ENCODE results near the gene ABCC1.
"Not testable (repeated sequence)": the region's sequence is repeated elsewhere in the genome, so short reads cannot be mapped to it uniquely, and the experiment has no call there.

The ABCC1 gene

DNA sequence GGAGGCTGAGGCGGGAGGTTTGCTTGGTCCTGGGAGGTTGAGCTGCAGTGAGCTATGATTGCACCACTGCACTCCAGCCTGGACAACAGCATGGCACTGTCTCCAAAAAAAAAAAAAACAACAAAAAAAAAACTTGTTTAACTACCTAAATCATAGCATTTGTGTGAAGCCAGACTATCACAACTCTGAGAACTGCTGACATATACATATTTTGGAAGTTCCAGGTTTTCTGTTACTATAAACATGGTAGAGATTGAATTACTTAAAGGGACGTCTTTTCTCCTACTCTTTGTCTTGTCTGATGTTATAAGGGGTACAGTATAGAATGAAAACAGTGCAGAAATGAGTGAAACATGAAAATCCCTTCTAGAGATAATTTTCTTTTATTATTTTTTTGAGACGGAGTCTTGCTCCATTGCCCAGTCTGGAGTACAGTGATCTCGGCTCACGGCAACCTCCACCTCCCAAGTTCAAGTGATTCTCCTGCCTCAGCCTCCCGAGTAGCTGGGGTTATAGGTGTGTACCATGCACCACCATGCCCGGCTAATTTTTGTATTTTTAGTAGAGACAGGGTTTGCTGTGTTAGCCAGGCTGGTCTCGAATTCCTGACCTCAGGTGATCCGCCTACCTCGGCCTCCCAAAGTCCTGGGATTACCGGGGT is 18.4 kb downstream of the ABCC1 start:
- no peak for DNase-seq (ENCODE audit: low read depth in 2 of 2)

DNA sequence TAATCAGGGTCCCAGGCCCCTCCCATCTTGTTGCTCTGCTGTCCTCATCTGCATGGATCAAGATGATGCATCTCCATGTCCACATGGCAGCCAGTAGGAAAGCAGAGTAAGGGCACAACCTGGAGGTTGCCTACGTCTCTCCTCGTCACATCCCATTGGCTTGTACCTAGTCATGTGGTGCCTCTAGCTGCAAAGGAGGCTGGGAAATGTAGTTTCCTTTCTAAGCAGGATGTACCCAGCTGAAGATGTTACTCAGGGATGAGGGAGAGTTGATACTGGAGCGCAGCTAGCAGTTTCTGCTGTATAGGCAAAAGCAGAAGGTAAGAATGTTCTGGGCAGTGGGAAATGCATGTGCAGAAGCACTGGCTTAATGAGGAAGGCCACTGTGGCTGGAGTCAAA is 20.8 kb downstream of the ABCC1 start:
- DNase-seq (ENCODE audit: low read depth in 2 of 2), result no peak

DNA sequence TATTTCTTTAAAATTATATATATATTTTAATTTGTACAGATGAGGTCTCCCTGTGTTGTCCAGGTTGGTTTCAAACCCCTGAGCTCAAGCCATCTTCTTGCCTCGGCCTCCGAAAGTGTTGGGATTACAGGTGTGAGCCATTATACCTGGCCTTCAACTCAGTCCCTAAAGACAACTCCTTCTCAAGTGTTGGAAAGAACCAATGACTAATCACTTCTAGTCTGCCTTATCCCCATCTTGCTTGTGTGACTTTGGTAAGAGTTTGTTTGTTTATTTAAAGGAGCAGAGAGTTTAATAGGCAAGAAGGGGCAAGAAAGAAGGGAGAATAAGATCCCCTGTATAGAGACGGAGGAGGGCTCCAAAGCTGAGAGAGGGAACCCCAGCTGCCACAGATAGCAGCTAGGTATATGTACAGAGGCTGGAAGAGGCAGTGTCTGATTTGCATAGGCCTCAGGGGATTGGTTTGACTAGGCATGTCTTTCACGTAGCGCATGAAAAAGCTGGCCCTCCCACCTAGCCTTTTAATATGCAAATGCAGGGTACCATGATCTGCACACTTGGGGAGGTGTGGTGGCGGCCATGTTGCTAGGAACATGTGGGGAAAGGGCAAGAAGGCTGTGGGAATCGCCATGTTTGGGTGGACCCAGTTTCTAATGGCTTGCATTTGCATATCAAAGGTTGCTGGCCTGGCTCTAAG is 21.5 kb downstream of the ABCC1 start:
- no peak for DNase-seq (ENCODE audit: low read depth in 2 of 2)

DNA sequence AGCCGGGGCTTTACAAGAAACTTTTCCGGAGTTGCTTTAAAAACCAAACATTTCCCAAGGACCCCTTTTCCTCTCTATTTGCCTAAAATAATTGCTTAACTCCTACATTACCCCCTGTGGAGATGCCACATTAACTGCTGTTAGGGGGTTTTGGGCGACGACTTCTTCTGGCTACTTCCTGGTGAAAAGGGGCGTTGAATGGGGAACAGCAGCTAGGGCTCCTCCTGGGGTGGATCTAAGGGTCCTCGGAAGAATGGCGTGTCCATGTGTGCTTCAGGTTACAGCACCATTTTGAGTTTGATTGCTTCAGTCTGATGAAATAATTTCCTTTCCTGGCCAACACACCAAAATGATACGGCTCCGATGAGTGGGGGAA is 22.0 kb downstream of the ABCC1 start:
- no peak for DNase-seq (ENCODE audit: low read depth in 2 of 2)

DNA sequence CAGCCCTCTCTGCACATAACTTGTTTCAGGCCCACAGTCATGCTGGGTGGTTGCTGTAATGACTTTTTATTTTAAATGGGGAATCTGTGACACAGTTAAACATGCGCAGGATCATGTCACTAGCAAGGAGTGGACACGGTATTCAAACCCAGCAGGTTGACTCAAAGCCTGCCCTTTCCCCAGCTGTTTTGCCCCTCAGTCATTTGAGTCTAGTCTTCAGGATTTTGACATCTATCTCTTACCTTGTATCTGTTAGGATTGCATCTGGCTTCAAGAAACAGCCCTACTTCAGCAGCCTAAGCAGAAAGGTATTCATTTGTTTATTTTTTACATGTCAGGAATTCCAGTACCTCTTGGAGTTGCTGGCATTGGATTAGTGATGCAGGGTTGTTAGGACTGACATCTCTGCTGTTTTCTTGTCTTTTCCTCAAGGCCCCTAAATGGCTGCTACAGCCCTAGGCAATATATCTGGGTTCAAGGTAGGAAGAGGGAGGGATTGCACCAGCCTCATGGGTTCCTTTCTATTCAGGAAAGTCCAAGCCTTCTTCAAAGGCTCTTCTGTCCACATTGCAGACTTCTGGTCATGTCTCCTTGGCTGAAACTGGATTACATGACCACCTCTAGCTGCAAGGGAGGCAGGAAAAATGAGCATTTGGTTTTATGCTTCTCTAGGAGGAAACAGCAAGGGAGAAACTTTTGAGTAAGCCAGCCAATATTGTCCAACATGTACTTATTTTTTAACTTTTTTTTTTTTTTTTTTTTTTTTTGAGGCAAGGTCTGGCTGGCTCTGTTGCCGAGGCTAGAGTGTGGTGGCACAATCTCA is 22.8 kb downstream of the ABCC1 start:
- DNase-seq (ENCODE audit: low read depth in 2 of 2), result no peak

DNA sequence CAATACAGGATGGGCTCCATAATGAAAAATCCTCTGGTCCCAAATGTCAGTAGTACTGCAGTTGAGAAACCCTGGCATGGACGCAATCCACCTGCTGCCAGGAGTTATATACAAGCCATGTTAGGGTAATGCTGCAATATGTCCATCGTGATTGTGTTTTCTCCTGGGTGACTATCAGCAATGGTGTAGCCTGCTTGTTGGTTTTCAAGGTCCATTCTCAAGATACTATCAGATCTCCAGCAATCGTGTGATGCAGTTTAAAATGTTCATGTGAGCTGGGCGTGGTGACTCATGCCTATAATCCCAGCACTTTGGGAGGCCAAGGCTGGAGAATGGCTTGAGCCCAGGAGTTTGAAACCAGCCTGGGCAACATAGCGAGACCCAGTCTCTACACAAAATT is 24.0 kb downstream of the ABCC1 start:
- DNase-seq (ENCODE audit: low read depth in 2 of 2), result no peak

DNA sequence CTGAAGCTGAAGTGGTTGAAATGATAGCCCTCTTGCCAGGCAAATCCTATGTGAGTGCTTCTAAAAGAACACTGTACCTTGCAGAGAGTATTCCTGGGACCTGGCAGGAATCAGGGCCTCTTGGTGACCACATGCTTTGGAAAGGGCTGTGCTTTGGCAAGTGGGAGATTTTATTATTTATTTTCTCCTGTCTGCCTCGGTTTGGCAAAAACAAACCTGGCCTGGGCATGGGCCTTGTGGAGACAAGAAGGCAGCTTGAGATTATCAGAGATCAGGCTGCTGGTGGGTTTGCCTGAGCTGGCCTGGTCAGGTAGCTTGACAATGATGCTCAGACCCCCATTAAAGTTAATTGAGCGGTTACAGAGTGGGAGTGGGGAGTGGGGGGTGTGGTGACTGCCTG is 24.6 kb downstream of the ABCC1 start:
- no peak for DNase-seq (ENCODE audit: low read depth in 2 of 2)

DNA sequence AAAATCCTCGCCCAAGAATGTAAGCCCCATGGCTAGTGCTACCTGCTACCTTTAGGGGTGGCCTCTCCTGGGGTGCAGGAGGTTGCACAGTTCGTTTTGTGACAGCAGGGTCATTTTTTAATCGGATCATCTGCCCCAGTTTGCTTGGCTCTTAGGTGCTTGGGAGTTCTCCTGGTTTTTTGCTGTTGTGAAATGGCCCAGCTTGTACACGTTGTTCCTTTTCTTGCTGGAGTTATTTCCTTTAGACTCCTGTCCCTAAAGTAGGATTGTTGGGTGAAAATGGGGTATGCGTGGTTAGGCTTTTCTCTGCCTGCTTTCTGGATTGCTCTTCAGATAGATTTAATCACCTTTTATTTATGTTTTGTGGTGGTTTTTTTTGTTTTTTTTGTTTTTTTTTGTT is 25.8 kb downstream of the ABCC1 start:
- DNase-seq (ENCODE audit: low read depth in 2 of 2), result no peak

DNA sequence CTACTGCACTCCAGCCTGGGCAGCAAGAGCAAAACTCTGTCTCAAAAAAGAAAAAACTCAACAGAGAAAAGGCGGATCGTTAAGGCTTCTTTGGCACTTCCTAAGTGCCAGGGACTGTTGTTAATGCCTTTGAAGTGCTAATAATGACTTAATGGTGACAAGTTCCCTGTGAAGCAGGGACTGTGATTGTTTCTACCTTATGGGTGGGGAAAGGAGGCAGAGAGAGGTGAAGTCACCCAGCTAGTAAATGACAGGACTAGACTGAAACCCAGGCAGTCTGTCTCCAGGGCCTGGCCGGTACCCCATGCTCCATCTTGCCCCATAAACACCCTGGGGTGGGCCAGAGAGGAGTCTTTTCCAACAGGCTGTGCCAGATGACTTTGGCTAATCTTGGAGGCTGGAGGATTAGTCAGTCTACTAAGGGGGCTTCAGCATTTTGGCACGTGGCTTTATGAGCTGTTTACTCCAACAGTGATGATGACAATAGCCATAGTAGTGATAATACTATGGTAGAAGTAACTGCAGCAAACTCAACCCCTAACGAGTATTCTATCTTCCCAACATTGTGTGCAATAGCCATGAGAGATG is 26.9 kb downstream of the ABCC1 start:
- DNase-seq (ENCODE audit: low read depth in 2 of 2), result no peak

DNA sequence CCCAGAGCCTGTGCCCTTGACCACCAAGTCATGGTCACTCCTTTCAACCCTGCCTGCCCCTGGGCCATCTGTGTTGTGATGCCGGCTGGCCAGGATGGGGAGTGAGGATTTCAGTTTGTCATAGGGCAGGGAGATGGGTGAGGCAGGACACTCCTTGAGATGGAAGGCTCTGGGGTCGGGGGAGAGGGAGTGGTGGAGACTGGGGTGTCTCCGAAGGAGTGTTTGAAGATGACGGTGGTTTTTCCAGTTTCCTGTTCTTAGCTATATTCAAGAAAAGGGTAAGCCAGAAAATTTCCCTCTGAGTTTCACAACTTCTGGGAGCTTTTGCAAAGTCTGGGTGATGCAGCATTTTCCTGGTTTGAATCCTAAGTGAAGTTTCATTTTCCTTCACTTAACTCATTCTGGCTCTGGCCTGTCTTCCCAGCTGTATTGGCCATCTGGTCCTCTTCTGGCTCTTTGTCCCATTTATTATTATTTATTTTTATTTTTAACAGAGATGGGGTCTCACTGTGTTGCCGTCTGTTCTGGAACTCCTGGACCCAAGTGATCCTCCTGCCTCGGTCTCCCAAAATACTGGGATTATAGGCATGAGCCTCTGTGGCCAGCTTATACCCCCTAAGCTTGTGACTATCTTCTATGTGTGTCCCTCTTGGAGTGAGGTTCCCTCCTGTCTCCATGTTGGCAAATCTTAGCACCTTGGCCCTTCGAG is 27.7 kb downstream of the ABCC1 start:
- DNase-seq (ENCODE audit: low read depth in 2 of 2), result no peak

DNA sequence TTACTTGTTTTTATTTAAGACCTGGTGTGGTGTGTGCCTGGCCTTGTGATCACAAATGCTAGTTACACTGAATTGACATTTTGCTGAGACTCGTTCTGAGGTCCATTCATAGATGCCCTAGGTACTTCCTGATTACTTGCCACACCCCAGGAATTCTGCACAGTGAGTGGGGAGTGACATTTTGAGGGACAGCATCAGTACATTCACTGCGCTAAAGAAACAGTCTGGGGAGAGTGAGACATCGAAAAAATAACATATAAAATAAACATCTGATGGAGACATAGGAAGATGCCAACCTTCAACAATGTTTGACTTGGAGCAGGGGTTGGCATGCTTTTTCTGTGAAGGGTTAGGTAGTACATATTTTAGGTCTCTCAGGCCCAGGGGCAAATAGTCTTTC is 30.4 kb downstream of the ABCC1 start:
- DNase-seq (ENCODE audit: low read depth in 2 of 2), result no peak

DNA sequence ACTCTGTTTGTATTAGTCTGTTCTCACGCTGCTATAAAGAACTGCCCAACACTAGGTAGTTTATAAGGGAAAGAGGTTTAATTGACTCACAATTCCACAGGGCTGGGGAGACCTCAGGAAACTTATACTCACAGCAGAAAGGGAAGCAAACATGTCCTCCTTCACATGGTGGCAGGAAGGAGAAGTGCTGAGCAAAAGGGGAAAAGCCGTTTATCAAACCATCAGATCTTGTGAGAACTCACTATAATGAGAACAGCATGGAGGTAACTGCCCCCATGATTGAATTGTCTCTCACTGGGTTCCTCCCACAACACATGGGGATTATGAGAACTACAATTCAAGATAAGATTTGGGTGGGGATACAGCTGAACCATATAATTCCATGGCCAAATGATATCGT is 30.9 kb downstream of the ABCC1 start:
- no peak for DNase-seq (ENCODE audit: low read depth in 2 of 2)

DNA sequence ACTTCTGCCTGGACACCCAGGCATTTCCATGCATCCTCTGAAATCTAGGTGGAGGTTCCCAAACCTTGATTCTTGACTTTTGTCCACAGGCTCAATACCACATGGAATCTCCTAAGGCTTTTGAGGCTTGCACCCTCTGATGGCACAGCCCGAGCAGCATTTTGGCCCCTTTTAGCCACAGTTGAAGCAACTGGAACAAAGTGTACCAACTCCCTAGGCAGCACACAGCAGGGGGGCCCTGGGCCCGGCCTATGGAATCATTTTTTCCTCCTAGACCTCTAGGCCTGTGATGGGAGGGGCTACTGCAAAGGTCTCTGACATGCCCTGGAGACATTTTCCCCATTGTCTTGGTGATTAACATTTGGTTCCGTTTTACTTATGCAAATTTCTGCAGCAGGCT is 32.0 kb downstream of the ABCC1 start:
- DNase-seq (ENCODE audit: low read depth in 2 of 2), result no peak

DNA sequence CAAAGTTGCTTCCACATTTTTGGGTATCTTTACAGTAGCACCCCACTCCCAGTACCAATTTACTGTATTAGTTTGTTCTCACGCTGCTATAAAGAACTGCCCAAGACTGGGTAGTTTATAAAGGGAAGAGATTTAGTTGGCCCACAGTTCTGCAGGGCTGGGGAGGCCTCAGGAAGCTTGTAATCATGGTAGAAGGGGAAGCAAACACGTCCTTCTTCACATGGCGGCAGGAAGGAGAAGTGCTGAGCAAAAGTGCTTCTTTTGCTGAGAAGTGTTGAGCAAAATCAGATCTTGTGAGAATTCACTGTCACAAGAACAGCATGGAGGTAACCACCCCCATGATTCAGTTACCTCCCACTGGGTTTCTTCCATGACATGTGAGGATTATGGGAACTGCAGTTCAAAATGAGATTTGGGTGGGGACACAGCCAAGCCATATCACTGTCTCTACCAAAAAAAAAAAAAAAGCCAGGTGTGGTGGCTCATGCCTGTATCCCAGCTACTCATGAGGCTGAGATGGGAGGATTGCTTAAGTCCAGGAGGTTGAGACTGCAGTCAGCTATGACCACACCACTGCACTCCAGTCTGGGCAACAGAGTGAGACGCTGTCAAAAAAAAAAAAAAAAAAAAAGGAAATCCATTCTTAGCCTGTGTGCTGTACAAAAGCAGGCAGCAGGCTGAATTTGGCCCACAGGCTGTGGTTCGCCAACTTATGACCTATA is 32.9 kb downstream of the ABCC1 start:
- DNase-seq (ENCODE audit: low read depth in 2 of 2), result not testable (repeated sequence)

DNA sequence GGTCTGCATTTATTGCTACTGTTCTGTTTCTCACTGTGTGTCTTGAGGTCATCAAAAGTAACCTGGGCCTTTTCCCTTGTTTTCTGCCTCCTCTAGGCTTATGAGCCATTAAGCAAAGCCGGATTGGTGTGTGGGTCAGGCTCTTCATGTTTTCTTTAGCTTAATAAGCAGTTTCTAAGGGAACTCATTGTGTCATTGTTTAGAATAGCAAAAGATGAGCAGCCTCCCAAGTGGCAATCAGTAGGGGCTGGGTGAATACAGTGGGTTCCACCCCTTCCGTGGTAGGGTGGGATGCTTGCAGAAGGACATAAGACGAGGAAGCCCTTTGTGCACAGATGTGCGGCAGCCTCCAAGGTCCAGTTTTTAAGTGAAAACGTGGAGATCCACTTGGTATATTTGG is 34.5 kb downstream of the ABCC1 start:
- no peak for DNase-seq (ENCODE audit: low read depth in 2 of 2)

DNA sequence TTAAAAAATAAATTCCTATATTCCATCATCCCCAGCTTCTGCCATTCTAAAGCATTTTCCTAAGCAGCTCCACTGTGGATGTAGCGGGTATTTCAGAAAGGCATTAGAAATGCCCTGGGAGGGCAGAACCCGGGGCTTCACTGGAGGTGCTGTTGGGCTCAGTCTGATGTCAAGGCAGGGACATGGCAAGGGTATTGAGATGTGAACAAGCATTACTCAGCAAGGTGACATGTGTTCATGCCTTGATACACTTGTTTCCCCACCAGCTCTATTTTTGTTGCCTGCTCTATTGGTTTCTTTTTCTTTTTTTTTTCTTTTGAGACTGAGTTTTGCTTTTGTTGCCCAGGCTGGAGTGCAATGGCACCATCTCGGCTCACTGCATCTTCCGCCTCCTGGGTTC is 35.7 kb downstream of the ABCC1 start:
- DNase-seq (ENCODE audit: low read depth in 2 of 2), result no peak

DNA sequence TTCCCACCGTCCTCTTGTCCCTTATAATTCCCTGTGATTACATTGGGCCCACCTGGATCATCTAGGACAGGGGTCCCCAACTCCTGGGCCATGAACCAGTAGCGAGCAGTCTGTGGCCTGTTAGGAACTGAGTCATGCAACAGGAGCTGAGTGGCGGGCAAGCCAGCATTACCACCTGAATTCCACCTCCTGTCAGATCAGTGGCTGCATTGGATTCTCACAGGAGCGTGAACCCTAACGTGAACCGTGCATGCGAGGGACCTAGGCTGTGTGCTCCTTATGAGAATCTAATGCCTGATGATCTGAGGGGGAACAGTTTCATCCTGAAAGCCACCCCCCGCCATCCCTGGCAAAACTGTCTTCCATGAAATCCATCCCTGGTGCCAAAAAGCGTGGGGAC is 36.8 kb downstream of the ABCC1 start:
- DNase-seq (ENCODE audit: low read depth in 2 of 2), result no peak

DNA sequence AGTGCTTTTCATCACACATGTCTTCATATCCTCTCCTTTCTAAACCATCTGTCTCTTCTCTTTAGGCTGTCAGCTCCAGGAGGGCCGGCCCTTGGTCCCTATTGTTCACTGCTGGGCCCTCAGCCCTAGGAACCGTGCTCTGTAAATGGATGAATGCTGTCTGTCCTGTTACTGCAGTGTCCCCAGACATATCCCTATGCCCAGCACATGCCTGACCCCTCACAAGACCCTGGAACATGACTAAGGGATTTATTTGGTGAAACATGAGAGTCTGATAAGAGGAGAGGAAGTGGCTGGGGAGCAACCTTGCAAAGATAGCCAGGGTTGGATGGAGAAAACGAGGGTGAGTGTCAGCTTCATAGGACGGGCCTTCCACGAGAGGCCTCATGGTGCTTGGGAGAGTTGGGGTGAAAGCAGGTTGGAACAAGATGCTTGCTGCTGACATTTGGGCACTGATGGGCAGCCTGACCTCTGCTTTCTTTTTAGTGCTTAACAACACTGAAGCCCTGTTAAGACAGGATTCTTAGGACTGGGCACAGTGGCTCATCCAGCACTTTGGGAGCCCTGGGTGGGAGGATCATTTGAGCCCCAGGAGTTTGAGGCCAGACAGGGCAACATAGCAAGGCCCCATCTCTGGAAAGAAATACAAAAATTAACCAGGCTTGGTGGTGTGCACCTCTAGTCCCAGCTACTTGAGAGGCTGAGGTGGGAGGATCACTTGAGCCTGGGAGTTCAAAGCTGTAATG is 39.0 kb downstream of the ABCC1 start:
- no peak for DNase-seq (ENCODE audit: low read depth in 2 of 2)

DNA sequence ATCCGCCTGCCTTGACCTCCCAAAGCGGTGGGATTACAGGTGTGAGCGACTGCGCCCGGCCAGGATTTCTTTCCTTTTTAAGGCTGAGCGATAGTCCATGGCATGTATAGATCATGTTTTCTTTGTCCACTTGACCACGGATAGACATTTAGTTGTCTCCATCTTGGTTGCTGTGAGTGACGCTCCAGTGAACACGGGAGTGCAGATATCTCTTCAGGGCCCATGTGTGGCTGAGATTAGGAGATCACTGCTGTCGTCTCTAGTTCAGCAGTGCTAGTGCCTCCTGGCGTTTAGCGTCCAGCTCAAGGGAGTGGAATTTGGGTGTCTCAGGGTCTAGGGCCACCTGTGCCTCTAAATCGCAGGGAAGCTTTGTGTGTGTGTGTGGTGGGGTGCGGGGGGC is 41.5 kb downstream of the ABCC1 start:
- no peak for DNase-seq (ENCODE audit: low read depth in 2 of 2)

DNA sequence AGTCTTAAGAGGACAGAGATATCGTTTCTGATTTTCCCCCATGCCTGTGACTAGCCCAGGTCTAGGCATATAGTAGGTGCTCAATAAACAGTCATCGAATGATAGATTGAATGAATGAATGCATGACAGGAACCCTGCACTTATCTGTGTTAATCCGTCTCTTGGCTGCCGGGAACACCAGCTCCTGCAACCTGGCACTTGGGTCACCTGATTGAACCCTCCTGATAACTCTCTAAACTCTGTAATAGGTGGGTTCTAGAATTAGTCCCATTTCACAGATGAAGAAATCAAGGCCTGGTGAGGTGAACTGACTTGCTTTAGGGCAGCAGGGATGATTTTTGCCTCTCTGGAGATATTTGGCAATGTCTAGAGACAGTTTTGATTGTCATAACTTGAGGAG is 43.7 kb downstream of the ABCC1 start:
- DNase-seq (ENCODE audit: low read depth in 2 of 2), result no peak

DNA sequence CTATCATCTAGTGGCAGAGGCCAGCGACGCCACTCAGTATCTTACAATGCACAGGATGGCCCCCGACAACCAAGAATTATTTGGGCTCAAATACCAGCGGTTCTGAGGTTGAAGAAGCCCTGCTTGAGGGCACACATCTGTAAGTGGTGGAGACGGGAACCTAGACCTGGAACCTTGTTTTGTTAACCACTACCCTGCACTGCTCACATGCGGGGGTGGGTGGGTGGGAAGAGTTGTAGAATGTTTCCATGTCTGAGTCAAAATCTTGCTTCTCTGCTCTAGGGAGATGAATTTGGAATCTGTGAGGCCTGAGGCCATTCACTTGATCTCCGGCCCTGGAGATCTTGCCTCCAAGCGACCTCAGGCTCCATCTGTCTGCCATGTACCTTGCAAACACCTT is 44.1 kb downstream of the ABCC1 start:
- no peak for DNase-seq (ENCODE audit: low read depth in 2 of 2)
